ENCODE data around the gene COL20A1. TPM values are rescaled to one million over a fixed set of nuclear protein-coding genes. Genes with fewer than 3 reads are reported as not detected.

Gene COL20A1
- total and polyA plus RNA-seq, 2 donors (not counting 1 experiment from before 2014, with no cell fraction given): not detected

GRCh38 chr20:63359937-63360849 is 67.2 kb downstream of the COL20A1 start:
- ChIA-PET POLR2A (no interaction called here), CTCF (no interaction called here)
- Histone ChIP-seq H3K9me3 (ENCODE audit: control extremely low read depth in 1 of 3, control insufficient read depth in 2 of 3, insufficient read depth in 1 of 3, low read length in 2 of 3) (peaks cover 0 to 19% (median 0%) of the 10 kb centered on the region in 3 donors), H3K4me3 (ENCODE audit: control extremely low read depth in 1 of 5, extremely low read depth in 1 of 5, insufficient read depth in 1 of 5, low read depth in 2 of 5, low read length in 4 of 5) (no peak overlapping the region), H3K4me2 (replicated peaks; ENCODE audit: low read depth, low read length, poor library complexity, severe bottlenecking) (no peak overlapping the region), H3K36me3 (replicated peaks in 1 of 2; ENCODE audit: control extremely low read depth in 1 of 2, control insufficient read depth in 1 of 2, extremely low read depth in 1 of 2, insufficient read depth in 2 of 2, low read length in 1 of 2) (no peaks in the 10 kb centered on the region), H3K27me3 (replicated peaks in 1 of 4; ENCODE audit: control extremely low read depth in 1 of 4, control insufficient read depth in 3 of 4, insufficient read depth in 4 of 4, low read length in 3 of 4) (peaks cover 0 to 50% (median 9%) of the 10 kb centered on the region in 4 experiments), H3K4me1 (ENCODE audit: control insufficient read depth in 2 of 2, insufficient read depth in 2 of 2, low read length in 2 of 2) (peaks cover 0 to 9% of the 10 kb centered on the region in 2 donors), H3K27ac (ENCODE audit: low read length in 2 of 2) (no peak overlapping the region), H2AFZ (ENCODE audit: insufficient read depth, low read depth, low read length, poor library complexity, severe bottlenecking) (no peak overlapping the region), H4K20me1 (ENCODE audit: control insufficient read depth, insufficient read depth, low read length, poor library complexity, severe bottlenecking) (no peaks in the 10 kb centered on the region), H3K9ac (ENCODE audit: low read length) (no peak overlapping the region), H3K79me2 (ENCODE audit: control insufficient read depth, insufficient read depth, low read length) (no peaks in the 10 kb centered on the region)
- WGBS (ENCODE audit: insufficient coverage): 29% methylated on average over 33 of the region's 38 CpGs
- Mint-ChIP-seq H3K9me3 (ENCODE audit: insufficient read depth) (no peaks in the 10 kb centered on the region), H3K27me3 (peaks cover 16% of the 10 kb centered on the region), H3K4me1 (peaks cover 4% of the 10 kb centered on the region), H3K27ac (no peak overlapping the region), H3K4me3 (no peak overlapping the region)
- intact Hi-C loops (cut with micrococcal nuclease): no loop called here
- ATAC-seq (ENCODE audit: low read depth) (no peak), DNase-seq (no peak)
- TF ChIP-seq CTCF (IDR thresholded peaks at IDR 0.05): no peak
- no peak for TF ChIP-seq EZH2 (IDR thresholded peaks at IDR 0.05; ENCODE audit: borderline replicate concordance, insufficient read depth, low read depth, low read length, poor library complexity, severe bottlenecking)

GRCh38 chr20:63360850-63361518 is 68.0 kb downstream of the COL20A1 start, which contains the start of gene CHRNA4:
TSS of gene CHRNA4 (minus strand) at chr20:63361349. CDS start at chr20:63361165, 184 bp downstream.
- CTCF ChIA-PET: no interaction called here
- Mint-ChIP-seq H3K4me3 (no peak within 1 kb of the TSS), H3K9me3 (ENCODE audit: insufficient read depth) (no peaks in the 10 kb centered on the region), H3K27ac (no peak within 1 kb of the TSS), H3K27me3 (peaks cover 17% of the 10 kb centered on the region), H3K4me1 (peaks cover 4% of the 10 kb centered on the region)
- Histone ChIP-seq H3K36me3 (replicated peaks in 1 of 2; ENCODE audit: control extremely low read depth in 1 of 2, control insufficient read depth in 1 of 2, extremely low read depth in 1 of 2, insufficient read depth in 2 of 2, low read length in 1 of 2) (no peaks in the 10 kb centered on the region), H2AFZ (ENCODE audit: insufficient read depth, low read depth, low read length, poor library complexity, severe bottlenecking) (no peak within 1 kb of the TSS), H4K20me1 (ENCODE audit: control insufficient read depth, insufficient read depth, low read length, poor library complexity, severe bottlenecking) (no peaks in the 10 kb centered on the region), H3K4me2 (replicated peaks; ENCODE audit: low read depth, low read length, poor library complexity, severe bottlenecking) (no peak within 1 kb of the TSS), H3K27ac (ENCODE audit: low read length in 2 of 2) (no peak within 1 kb of the TSS), H3K79me2 (ENCODE audit: control insufficient read depth, insufficient read depth, low read length) (no peaks in the 10 kb centered on the region), H3K4me1 (ENCODE audit: control insufficient read depth in 2 of 2, insufficient read depth in 2 of 2, low read length in 2 of 2) (peaks cover 0 to 9% of the 10 kb centered on the region in 2 donors), H3K9ac (ENCODE audit: low read length) (no peak within 1 kb of the TSS), H3K9me3 (ENCODE audit: control extremely low read depth in 1 of 3, control insufficient read depth in 2 of 3, insufficient read depth in 1 of 3, low read length in 2 of 3) (peaks cover 0 to 19% (median 0%) of the 10 kb centered on the region in 3 donors), H3K27me3 (replicated peaks in 1 of 4; ENCODE audit: control extremely low read depth in 1 of 4, control insufficient read depth in 3 of 4, insufficient read depth in 4 of 4, low read length in 3 of 4) (peaks cover 0 to 45% (median 7%) of the 10 kb centered on the region in 4 experiments), H3K4me3 (ENCODE audit: control extremely low read depth in 1 of 5, extremely low read depth in 1 of 5, insufficient read depth in 1 of 5, low read depth in 2 of 5, low read length in 4 of 5) (no peak within 1 kb of the TSS)
- ATAC-seq (ENCODE audit: low read depth): no peak
- no peak for DNase-seq
- intact Hi-C loops (cut with micrococcal nuclease): no loop called here
- TF ChIP-seq CTCF (IDR thresholded peaks at IDR 0.05) (no peak), EZH2 (IDR thresholded peaks at IDR 0.05; ENCODE audit: borderline replicate concordance, insufficient read depth, low read depth, low read length, poor library complexity, severe bottlenecking) (no peak)
- WGBS (ENCODE audit: insufficient coverage): 7% methylated on average over 59 of the region's 79 CpGs
- POLR2A ChIA-PET: no interaction called here

Measured in B cell (primary cell).